Measurements from ENCODE around the gene ULBP2.
"Not testable (repeated sequence)": the region's sequence is repeated elsewhere in the genome, so short reads cannot be mapped to it uniquely, and the experiment has no call there.

DNA sequence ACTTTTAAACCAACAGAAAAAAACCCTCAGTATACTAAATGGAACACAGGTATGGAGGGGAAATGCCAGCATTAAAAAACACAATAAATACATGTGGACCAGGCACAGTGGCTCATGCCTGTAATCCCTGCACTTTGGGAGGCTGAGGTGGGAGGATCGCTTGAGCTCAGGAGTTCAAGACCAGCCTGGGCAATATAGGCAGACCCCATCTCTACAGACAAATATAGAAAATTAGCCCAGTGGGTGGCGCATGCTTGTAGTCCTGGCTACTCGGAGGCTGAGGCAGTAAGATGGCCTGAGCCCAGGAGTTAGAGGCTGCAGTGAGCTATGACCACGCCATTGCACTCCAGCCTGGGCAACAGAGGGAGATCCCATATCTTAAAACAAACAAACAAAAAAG lies 18.0 kb downstream of the ULBP2 start:
- TF ChIP-seq CTCF (conservative IDR thresholded peaks at IDR 0.05 in 1 of 2, IDR thresholded peaks at IDR 0.05 in 1 of 2; ENCODE audit: extremely low read depth in 1 of 2, insufficient read depth in 1 of 2, low read depth in 1 of 2, low read length in 2 of 2); EZH2 (IDR thresholded peaks at IDR 0.05; ENCODE audit: borderline replicate concordance, low read length): not testable (repeated sequence)
